Myocyte (in vitro differentiated cells): ENCODE measurements around the gene CCDC73. TPM values are rescaled to one million over a fixed set of nuclear protein-coding genes. Genes with fewer than 3 reads are reported as not detected.
"Not testable (repeated sequence)": the region's sequence is repeated elsewhere in the genome, so short reads cannot be mapped to it uniquely, and the experiment has no call there.

Source experiments
- DNase-seq: peaks from one replicate; pipeline ENCODE4 v3.0.0-alpha.2; 2012; ENCODE audit warnings: low read depth
- total RNA-seq: library from RNA; depleted of rRNA; stranded (reverse); fragments of >200 nt; gene quantifications from 2 replicates; pipeline ENCODE4 v1.2.3, GENCODE V29; 2014

The CCDC73 gene
- total RNA-seq, 1 donor from 2014 or later = not detected

DNA sequence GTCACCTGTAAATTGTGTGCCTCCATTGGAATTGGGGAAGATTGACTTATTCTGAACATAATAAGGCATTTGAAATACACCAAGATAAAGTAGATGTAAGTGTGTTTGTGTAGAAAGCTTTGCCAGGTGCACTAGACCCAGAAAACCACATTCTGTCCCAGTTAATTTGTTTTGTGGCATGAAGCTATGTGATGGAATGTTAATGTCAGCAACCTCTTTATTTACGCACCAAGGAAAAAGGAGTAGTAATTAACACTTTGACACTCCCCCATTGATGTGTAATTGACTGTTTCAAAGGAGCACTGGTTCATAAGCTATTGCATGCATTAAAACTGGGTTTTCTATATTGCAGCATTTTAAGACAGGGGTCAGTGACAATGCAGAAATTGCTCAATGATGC, 196.5 kb downstream of the CCDC73 start:
- DNase-seq = no peak

DNA sequence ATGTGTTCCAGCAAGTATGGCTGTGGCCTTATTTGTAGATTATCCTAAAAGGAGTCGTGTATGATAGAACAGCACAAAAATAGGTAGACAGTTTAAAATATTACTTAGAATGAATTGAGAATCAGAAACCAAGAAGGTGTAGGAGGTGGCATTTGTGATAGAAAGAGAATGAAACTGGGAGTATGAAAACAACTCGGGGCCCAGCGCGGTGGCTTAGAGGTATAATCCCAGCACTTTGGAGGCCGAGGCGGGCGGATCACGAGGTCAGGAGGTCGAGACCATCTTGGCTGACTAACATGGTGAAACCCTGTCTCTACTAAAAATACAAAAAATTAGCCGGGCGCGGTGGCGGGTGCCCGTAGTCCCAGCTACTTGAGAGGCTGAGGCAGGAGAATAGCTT, 198.3 kb downstream of the CCDC73 start:
- not testable (repeated sequence) for DNase-seq

DNA sequence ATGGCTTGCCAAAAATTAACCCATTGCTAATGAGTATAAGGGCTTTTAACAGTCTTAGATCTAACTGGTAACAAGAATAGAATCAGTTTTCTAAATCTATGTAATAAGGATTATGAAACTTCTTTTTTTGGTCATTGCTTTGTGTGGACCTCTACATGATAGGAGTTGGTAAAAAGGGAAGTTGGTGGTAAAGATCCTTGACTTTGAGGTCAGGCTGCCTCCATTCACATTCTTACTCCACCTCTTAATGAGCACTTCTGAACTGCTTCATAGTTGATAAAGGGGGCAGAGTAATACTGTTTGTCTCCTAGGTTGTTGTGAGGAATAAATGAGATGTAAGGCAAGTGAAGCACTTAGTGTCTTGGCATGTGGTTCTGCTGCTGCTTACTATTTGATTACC, 200.2 kb downstream of the CCDC73 start:
- DNase-seq = no peak

DNA sequence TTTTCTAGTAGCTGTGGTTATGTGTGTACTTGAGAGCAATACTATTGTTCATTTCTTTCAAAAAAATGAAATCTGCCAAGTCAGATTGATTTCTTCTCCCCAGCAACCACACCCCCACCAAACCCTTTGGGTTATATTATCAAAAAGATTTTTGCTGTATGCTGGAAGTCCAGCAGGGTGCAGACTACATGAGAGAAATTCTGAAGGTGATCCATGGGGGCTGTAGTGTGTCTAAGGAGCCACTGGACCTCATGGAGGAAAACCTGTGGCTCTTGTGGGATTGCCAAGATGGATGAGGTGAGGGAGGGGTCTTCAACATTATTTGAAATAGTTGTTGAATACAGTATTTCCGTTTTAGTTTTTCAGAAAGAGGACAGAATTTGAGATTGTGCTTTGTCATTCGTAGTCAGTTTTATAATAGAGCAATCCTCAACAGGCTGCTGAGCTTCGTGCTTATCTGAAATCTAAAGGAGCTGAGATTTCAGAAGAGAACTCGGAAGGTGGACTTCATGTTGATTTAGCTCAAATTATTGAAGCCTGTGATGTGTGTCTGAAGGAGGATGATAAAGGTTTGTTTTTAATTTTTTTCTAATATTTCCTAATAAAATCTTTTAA, 207.8 kb downstream of the CCDC73 start:
- DNase-seq = no peak

DNA sequence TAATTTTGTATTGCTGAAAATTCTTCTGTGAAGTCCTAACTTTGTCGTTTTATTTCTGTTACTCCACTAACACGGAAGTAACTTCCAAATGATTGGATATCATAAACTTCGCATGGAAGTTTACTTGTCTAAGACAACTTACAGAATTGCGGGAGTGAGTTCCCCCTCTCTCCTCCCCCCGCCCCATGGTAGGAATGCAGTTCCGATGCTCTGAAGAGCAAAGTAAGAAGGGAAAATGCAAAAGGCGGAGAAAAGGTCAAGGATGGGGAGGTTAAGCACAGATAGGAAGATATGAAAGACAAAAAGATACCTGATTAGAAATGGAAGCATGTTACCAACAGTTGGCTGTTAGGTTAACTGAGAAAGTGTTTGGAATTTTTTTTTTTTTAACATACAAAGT, 209.5 kb downstream of the CCDC73 start:
- no peak for DNase-seq

DNA sequence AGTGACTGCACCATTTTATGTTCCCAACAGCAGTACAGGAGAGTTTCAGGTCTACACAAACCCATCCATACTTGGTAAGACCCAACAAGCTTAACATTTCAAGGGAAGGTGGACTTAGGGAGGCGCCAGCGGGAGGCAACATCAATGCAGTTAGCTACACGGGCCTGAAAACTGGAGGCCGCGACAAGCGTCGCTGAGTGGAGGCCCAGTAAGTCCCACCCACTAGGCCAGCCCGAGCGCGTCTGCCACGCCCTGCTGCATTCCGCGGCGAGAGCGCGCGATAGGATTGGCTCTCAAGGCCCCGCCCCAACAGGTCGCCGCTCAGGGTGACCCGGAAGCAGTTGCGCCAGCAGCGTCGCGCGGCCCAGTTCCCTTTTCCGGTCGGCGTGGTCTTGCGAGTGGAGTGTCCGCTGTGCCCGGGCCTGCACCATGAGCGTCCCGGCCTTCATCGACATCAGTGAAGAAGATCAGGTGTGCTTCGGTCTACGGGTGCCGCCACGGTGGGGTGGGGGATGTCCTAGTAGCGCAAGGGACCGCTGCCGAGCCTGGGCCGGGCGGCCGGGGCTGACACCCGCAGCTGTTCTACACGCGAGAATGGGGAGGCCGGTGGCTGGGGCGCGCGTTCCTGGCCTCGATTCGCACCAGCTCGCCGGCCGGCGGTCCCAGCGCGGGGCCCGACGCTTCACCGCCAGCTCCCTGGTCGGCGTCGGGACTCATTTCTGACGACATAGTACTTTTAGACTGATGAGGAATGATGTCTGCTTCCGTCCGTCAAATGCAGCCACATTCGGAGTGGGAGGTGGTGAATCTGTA, 210.8 kb downstream of the CCDC73 start, which contains the start of gene EIF3M:
EIF3M (plus strand) TSS at position 373 of the 813 bp plus-strand sequence; CDS start at position 430, 57 bp downstream.
- DNase-seq = peak; percentile 97

DNA sequence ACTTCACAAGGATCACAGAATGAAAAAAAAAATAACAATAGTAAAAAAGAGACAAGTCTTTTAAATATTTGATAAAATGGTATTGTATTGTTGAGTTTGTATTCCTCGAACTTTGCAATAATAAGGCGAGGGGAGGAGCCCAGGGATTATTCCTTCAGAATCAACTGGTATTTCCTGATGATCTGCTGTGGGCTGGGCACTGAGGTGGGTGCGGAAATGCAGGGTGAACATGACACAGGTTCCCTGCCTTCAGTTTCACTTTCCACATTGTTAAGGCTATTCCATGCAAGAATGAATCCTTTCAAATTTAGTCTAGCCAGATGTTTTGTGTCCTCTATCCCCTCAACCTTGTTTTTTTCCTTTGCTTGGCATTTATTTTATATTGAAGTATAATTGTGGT, 212.9 kb downstream of the CCDC73 start:
- no peak for DNase-seq

DNA sequence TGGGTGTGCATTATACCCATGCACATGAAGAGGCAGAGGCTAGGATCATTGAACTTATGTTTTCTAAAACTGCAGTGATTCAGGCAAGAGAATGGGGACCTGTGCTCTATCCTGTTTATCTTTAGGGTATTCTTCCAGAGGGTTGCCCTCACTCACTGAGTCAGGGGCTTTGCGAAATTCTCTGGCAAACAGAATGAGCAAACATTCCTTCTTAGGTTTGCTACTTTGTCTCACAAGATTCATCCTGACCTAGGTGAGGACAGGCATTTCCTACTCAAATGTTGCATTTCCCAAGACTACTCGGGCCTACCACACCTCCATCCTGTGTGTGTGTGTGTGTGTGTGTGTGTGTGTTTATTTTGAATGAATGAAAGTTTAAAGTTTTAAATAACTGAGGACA, 213.5 kb downstream of the CCDC73 start:
- DNase-seq = no peak

DNA sequence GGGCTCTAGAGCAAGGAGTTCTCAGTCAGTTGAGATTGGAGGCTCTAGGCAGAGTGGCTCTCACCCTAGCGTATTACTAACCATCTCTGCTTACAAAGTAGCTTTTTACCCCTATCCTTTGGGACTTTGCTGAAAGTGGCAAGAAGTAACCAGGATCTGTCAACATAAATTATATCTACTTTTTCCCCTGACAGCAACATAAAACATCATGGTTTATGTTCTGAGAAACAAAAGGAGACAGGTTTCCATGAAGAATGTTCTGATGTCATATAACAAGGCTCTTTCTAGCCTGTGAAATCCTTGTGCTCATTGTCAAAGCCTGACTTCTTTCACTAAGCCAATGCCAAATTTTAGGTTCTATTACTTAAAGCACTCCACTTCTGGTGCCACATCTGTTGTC, 218.0 kb downstream of the CCDC73 start:
- DNase-seq = no peak

DNA sequence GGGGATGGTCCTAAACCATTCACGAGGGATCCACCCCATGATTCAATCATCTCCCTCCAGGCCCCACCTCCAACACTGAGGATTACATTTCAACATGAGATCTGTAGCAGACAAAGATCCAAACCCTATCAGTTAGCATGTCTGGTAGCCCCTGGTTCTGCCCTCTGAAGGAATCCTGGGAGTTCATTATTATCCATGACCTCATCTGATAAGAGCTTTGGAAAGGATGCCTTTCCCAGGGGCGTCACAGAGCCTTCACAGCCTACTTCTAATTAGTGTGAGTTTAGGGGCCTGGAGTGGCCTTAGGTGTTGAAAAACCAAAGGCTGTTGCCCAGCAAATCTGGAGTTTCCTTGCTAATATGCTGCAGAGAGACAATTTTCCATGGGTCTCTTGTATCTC, 219.4 kb downstream of the CCDC73 start:
- DNase-seq = no peak

DNA sequence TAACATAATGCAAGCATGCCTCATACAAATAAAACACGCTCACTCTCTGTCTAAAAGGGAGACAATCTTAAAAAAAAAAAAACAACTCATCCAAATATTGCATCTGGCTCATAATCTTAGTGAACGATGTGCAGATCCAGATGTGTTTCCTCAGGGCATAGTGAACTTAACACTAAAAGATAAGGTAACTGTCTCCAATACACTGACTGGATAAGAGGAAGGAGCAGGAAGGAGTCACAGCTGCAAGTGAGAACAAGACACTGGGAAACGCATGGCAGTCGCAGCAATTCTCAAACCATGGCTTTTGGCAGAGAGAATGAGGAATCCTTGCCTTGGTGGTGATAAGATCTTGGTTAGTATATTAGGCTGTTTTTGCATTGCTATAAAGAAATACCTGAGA, 220.0 kb downstream of the CCDC73 start:
- no peak for DNase-seq

DNA sequence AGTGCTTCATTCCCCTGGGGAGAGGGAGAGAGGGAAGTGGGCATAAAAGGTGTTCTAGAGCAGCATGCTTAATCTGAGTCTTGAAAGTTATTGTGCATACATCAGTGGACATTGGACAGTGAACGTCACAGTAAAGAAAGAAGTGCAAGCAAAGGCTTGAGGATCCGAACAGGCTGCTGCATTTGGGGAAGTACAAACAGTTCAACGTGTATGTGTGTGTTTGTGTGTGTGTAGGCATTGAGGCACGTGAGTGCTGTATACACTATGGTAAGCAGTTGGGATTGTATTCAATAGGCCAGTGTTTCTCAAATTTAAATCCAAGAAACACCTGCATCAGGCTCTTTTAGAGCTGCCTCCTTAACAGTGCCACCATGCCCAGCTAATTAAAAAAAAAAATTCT, 221.2 kb downstream of the CCDC73 start:
- no peak for DNase-seq

DNA sequence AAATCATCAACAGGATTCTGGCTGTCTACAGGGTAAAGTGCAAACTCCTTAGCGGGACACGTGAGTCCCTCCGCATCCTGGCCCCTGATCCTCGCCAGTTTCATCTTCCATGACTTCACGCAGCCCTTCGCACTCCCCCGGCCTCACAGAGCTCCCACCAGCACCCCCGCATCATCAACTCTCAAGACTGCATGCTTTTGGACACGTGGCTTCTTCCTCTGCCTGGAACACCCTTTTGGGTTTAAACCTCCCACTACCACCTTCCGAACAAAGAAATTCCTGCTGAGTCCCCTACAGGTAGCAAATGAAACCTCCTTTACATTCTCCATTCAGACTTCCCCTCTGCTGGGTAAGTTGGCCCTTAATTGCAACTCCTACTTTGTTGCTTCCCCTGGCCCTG, 223.4 kb downstream of the CCDC73 start:
- no peak for DNase-seq

DNA sequence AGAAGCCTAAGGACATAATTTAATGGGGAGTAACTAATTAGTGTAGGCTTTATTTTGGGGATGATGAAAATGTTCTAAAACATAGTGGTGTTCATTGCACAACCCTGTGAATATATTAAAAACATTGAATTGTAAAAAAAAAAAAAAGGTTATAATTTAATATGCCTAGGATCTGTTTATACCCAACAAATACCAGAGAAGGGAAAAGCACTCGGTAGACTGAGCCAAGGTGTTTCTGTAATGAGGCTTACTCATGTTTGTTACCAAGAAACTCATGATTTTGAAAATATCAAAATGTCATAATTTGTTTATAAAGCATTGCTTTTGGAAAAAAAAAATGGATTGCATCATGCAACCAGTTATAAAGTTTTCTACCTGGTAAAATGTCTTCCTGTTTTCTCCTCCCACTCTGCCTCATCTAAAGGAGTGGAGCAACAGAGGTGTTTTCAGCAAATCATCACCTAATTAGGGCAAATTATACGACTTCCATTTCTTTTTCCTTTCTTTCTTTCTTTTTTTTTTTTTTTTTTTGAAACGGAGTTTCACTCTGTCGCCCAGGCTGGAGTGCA, 225.1 kb downstream of the CCDC73 start:
- DNase-seq = no peak

DNA sequence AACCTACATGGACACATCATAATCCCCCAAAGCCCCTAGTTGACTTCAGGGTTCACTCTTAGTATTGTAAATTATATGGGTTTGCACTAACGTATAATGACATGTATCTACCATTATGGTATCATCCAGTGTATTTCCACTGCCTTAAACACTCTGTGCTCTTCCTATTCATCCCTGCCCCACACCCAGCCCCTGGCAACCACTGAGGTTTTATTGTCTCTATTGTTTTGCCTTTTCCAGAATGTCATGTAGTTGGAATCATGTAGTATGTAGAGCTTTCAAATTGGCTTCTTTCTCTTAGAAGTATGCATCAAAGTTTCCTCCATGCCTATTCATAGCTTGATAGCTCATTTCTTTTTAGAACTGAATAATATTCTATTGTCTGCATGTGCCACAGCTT, 227.3 kb downstream of the CCDC73 start:
- DNase-seq = no peak

DNA sequence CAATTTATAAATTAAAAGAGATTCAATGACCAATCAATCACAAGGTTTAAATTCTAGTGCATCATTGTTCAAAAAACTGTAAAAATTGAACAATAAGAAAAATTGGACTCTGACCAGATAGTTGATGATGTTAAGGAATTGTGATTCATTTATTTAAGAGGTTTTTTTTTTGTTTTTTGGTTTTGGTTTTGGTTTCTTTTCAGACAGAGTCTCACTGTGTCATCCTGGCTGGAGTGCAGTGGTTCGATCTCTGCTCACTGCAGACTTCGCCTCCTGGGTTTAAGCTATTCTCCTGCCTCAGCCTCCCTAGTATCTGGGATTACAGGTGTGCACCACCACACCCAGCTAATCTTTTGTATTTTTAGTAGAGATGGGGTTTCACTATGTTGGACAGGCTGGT, 227.9 kb downstream of the CCDC73 start:
- no peak for DNase-seq

DNA sequence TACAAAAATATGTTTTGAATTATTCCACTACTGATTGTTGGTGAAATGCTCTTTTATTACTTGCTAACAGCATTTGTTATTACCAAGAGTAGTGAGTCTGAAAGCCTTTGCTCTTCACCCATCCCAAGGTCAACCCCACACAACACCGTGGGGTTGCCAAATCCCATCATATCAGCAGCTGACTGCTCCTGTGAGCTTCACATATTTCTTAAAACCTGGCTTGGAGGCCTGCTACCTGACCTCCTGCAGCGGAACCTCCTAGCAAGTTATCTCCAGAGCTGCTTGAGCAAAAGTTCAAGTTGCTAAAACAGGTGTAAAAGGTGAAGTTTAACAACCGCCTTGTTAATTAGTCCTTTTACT, 230.9 kb downstream of the CCDC73 start:
- no peak for DNase-seq

DNA sequence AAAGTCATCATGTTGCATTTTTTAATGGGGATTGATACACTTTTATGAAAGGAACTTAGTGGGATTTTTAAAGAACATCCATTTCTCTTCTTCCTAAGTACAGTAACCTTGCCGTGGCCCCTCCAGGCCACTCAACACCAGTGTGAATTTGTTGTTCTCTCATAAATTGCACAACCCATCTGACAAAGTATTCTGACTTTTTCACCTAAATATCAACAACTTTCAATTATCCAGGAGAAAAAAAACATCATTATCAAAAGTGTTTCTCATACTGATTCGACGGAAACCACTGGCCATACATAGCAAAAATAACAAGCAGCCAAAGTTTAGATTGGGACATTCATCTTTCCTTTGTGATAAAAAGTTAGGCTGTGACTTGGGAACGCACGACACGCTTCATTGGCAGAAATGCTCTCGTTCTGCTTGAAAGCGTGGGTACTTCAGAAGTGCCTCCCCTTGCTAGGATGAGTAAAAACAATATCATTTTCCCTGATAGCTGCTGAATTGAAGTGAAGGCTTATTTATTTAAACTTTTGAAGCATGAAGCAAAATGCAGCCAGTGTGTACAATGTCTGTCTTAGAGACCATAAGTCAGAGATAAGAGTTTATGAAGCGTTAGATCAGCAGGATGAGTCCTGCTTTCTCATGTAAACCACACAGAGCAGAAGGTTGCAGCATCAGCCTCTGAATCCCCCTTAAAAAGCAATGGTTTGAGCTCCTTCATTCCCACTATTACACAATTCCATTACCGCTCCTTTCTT, 231.4 kb downstream of the CCDC73 start:
- no peak for DNase-seq

DNA sequence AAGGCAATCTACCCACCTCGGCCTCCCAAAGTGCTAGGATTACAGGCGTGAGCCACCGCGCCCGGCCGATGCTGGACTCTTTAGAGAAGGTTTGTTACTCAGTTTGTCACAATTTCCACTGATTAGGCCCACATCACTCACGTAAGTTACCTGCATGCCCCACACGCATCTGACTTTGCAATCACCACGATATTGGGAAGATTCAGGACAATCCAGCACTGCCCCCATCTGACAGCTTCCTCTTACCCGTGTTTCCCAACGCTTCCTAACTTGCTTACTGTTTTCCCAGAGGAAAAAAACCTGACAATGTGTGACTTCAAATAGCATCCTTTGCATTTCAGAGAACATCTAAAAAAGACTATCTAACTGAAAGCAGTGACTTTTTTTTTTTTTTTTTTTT, 232.6 kb downstream of the CCDC73 start:
- DNase-seq = no peak

DNA sequence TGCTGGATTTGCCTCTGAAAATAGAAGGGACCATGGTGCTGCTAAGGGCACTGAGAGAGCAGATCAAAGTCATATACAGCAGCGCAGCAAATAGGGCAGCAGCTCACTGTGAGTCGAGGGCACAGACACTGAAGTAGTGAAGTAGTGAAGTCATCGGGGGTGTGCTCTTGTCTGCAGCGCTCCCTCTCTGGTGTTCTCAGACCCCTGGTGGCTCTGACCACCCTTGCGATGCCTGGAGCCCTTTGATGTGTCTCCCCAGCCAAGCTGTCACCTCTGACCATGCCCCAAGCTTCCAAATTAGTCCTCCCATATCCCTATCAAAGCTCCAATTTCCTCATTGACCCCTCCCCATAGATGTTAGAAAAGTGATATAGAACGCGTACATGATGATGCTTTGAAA, 238.6 kb downstream of the CCDC73 start:
- DNase-seq = no peak

DNA sequence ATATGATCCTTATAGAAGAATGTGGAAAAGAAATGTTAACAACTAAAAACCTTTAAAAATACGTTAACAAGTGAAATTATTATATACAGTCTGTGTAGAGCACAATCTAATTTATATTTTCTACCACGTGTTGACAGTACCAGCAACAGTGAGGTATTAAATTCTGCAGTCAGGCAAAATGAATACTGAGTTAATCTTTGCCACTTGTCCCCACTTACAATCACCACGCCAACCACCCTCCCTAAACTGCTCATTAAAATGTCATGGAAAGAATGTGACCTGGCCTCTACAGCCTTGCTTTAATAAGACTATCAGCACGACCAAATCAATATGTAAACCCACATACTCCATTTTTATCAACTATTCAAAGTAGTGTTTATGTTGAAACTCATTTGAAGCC, 239.4 kb downstream of the CCDC73 start:
- no peak for DNase-seq
